Measurements from ENCODE around the gene FAM209B. TPM values are rescaled to one million over a fixed set of nuclear protein-coding genes. Genes with fewer than 3 reads are reported as not detected.

The FAM209B gene
- total and polyA plus RNA-seq, 9 of the 15 experiments (the other 6 are each of a cell fraction or from before 2014, with no cell fraction given): 0.34 to 0.40 (median 0.36) TPM; not detected in 6

GRCh38 chr20:56522311-56522710 is 10.7 kb upstream of the FAM209B start:
- H4K20me1 ChIP-seq (replicated peaks; ENCODE audit: control insufficient read depth, insufficient read depth, low read length): no peaks in the 10 kb centered on the region
- no peak for DNase-seq (ENCODE audit: extremely low read depth in 1 of 4, low spot score in 3 of 4)
- intact Hi-C loops (cut with micrococcal nuclease) (no loop called here), in situ Hi-C loops (cut with MboI) (no loop called here)
- ChIA-PET CTCF (ENCODE audit: low intra/inter-chr PET ratio) (no interaction called here), POLR2A (interaction anchor here (0.6 kb wide), 1 partner anchor 8 kb away, joined by 3 read pairs; no protein-coding TSS in a partner anchor)
- no peak overlapping the region for H3K4me2 ChIP-seq (ENCODE audit: insufficient read depth, low read length)
- H3K36me3 ChIP-seq (ENCODE audit: control insufficient read depth, insufficient read depth, low read length): peaks cover 28% of the 10 kb centered on the region; the same call in 2 of the 3 replicates
- ATAC-seq: peak; percentile 47; the same call in 2 of the 3 replicates
- no peak overlapping the region for H3K9ac ChIP-seq (ENCODE audit: insufficient read depth in 1 of 2, low read depth in 2 of 2, low read length in 2 of 2)
- no peaks in the 10 kb centered on the region for H3K79me2 ChIP-seq (ENCODE audit: control insufficient read depth, insufficient read depth, low read length)
- peaks cover 3% of the 10 kb centered on the region in 2 experiments; a peak in 3 of 5 replicates for H3K27me3 ChIP-seq (ENCODE audit: control insufficient read depth in 2 of 2, insufficient read depth in 2 of 2, low read length in 2 of 2)
- H3K9me3 ChIP-seq (replicated peaks; ENCODE audit: control insufficient read depth, insufficient read depth, low read depth, low read length): 0 out of 2 replicates have a peak, but pooled peaks cover 2% of the 10 kb centered on the region
- H3K9me1 ChIP-seq (ENCODE audit: control insufficient read depth, insufficient read depth, low read length): no peaks in the 10 kb centered on the region
- no peak for FAIRE-seq
- H3K4me3 ChIP-seq: no peak overlapping the region
- WGBS (ENCODE audit: insufficient coverage, low coverage, missing lambda C conversion rate): 60% methylated on average over 6 of the region's 6 CpGs
- no peaks in the 10 kb centered on the region; a peak in 1 of 5 replicates for H3K4me1 ChIP-seq (replicated peaks in 1 of 2; ENCODE audit: control insufficient read depth in 2 of 2, insufficient read depth in 2 of 2, low read length in 2 of 2)
- no peak overlapping the region for H3K27ac ChIP-seq (ENCODE audit: extremely low read depth, low read depth, low read length)
- no peak overlapping the region for H2AFZ ChIP-seq (ENCODE audit: low read depth, low read length)
- BruUV-seq (replicated peaks): no TSS peak
- TF ChIP-seq SP1 (CRISPR knock-in tag; IDR thresholded peaks at IDR 0.05): no peak
- no peak for TF ChIP-seq NR3C1 (CRISPR knock-in tag; IDR thresholded peaks at IDR 0.05)
- TF ChIP-seq OTX1 (CRISPR knock-in tag; IDR thresholded peaks at IDR 0.05): no peak
- TF ChIP-seq ZNF583 (CRISPR knock-in tag; IDR thresholded peaks at IDR 0.05): no peak
- TF ChIP-seq TAL1 (IDR thresholded peaks at IDR 0.05): no peak
- TF ChIP-seq ELF2 (CRISPR knock-in tag; IDR thresholded peaks at IDR 0.05): no peak
- TF ChIP-seq ZKSCAN1 (IDR thresholded peaks at IDR 0.05; ENCODE audit: low read depth, low read length): no peak
- no peak for TF ChIP-seq MBD1 (CRISPR knock-in tag; IDR thresholded peaks at IDR 0.05)
- no peak for TF ChIP-seq RERE (CRISPR knock-in tag; IDR thresholded peaks at IDR 0.05; ENCODE audit: borderline replicate concordance)
- no peak for TF ChIP-seq NFIC (IDR thresholded peaks at IDR 0.05)
- TF ChIP-seq ZNF445 (CRISPR knock-in tag; IDR thresholded peaks at IDR 0.05; ENCODE audit: low read depth): no peak
- no peak for TF ChIP-seq PREB (CRISPR knock-in tag; IDR thresholded peaks at IDR 0.05)
- no peak for TF ChIP-seq RAD21 (CRISPR knock-in tag; conservative IDR thresholded peaks at IDR 0.05 in 1 of 2, IDR thresholded peaks at IDR 0.05 in 1 of 2)
- no peak for TF ChIP-seq HEY1 (CRISPR knock-in tag; IDR thresholded peaks at IDR 0.05; ENCODE audit: borderline replicate concordance)
- TF ChIP-seq ZNF316 (IDR thresholded peaks at IDR 0.05): no peak
- no peak for TF ChIP-seq MCM2 (IDR thresholded peaks at IDR 0.05; ENCODE audit: low read depth)

Measured in K562 (cell line).